ENCODE measurements around the gene PPP1R3E. TPM values are rescaled to one million over a fixed set of nuclear protein-coding genes. Genes with fewer than 3 reads are reported as not detected.
A peak's percentile ranks its signal among the peaks of the same experiment; 100 is the strongest.
"Not testable (repeated sequence)": the region's sequence is repeated elsewhere in the genome, so short reads cannot be mapped to it uniquely, and the experiment has no call there.

PPP1R3E gene
- total RNA-seq, 2 donors from 2014 or later: 8.5 to 9.1 TPM

DNA sequence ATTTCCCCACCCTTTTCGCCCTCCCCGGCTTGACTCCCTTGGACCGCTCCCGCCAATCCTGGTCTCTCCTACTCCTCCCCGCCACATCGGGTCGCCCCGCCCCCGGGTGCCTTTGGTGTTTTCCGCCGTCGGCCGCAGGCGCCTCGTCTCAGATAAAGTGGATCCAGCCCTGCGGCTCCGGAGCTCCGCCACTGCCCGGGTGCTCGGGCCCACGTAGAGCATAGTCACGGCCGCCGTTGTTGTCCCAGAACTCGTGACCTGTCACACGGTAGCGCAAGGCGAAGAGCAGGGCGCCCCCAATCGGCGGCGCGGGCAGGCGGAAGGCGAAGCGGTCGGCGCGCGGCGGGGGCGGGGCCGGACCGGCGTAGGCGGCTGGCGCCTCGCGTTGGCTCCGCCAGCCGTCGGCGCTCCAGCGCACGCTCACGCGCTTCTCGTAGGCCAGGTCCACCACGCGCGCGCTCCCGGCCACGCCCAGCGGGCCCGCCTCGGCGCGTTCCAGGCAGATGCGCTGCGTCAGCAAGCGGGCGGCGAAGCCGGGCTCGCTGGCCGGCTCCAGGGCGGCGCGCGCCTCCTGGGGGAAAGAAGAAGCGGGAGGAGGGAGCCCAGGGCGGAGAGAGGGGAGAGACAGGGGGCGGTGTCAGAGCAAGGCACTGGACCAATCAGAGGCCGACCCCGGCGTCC, 1.2 kb downstream of the PPP1R3E start:
- intact Hi-C loops (cut with DNase I): no loop called here
- DNase-seq (ENCODE audit: low spot score): peak; percentile 99

DNA sequence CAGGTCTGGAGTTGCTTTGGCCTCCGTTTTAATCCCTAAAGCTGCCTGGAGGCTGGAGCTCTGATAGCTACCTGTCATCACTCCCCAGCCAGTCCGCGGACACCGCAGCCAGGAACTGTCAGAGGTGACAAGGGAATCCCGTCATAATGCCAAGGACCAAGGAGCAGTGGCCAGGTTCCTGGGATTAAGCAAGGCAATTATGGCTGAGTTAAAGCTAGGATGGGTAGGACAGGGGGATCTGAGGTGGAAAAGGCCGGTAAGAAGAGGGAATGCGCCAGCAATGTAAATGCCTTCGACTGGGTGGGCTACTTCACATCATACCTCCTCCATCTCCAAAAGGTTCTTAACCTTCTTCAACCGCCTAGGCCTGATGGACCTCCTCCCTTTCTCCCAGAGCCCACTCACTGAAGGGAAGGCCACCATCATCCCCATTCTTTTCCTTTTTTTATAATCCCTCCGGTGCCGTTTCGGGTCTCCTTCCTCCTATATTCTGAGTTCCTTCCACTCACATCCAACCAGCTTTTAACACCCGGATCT, 1.9 kb downstream of the PPP1R3E start:
- peak; percentile 84 for DNase-seq (ENCODE audit: low spot score)
- intact Hi-C loops (cut with DNase I): no loop called here

DNA sequence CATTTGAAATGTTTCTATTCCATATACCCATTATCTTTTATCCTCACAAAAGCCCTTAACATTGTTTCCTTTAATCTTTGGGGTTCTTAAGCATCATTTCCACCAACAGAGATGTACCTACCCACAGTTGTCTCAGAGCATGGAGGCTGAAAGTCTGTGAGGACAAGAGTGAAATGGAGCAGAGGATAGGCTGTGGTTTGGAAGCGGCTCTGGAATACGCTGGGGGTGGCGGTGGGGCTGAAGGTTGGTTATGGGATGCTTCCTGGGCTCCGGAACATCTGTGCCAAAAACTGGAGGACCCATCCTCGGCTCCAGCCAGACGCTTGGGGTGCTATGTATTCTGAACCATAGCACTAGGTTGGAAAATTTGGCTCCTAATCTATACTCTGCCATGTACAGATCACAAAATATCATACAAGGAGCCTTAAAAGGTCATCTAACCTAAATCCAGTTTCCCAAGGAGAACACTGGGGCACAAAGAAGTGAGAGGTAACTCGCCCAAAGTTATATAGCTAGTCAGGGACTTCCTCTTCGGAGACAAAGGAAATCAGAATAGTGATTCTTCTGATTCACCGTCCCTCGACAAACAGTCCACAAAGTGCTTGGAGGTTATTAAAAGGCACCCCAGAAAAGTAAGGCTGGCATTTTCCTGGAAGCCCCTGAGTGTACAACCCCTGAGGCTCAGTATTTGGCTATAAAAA, 2.5 kb downstream of the PPP1R3E start:
- peak; percentile 80 for DNase-seq (ENCODE audit: low spot score)
- intact Hi-C loops (cut with DNase I): no loop called here

DNA sequence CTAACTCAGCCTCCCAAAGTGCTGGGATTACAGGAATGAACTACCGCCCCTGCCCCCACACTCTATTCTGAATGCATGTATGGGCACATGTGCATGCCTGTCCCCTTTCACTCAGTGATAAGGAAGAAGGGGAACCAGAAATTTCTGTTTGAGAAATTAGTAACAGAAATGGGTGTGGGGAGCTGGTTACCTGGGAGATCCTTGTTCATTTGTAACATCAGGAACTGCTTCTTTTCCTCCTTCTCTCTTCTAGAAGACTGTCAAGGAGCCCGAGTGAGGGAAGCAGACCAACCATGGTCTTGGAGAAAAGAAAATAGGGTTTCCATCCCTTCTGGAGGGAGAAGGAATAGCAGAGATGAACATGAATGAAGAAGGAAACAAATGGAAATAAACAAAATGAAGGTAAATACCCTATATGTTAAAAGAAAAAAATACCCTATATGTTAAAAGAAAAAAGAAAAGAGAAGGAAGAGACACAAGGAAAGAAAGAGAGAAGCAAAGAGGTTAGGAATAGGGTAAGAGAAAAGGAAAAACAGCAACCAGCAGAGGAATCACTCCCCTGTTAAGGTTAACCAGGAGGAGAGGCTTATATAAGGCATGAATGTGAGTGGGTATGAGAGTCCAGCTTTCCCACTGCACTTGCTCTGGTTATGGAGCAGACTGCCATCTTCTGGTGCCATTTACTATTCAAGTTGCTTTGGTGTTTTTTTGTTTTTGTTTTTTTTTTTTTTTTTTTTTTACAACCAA, 3.3 kb downstream of the PPP1R3E start:
- no peak for DNase-seq (ENCODE audit: low spot score)
- intact Hi-C loops (cut with DNase I): no loop called here

DNA sequence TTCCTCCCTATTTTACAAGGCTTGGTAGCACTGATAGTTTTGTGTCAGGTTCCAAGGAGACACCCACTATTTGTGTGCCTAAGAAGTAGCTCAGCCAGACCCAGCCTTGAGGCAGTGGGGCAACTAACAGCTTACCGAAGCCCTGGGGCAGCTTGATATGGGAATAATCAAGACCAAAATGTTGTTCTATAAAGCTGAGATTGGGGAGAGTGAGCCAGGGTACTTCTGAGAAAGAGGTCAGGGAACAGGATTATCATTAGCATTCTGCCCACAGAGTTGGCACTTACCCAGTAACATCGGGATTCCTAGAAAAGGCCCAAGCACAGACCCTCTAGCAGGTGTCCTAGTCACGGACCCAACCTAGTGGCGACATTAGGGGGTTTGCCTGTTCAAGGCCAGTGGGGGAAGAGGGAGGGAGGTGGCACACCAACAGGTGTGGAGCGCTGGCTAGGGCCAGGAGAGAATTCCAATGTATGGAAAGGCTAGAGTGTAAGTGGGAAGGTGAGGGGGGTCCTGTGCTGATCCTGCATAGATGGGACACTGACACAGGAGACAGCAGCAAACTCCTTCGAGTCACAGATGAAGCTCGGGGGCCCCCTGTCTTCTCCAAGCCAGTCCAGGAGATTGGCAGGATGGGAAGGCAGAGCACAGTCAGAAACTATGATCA, 4.9 kb downstream of the PPP1R3E start:
- intact Hi-C loops (cut with DNase I): no loop called here
- DNase-seq (ENCODE audit: low spot score): no peak

DNA sequence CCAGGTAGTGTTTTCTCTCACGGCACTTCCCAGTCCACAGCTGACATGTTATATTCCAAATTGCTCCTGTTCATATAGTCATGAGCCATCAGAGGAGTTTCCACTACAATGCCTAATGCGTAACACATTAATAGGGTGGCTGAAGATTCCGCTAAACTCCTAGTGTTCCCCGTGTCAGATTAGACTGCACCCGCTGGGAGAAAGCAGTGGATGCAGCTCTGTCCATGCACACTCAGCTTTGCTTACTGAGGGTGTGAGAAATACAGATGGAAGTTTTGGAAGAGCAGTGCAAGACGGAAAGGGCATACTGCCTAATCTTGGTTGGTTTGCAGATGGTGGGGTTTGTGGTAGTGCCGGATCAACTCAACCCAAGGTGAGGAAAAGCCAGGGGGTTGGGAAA, 5.6 kb downstream of the PPP1R3E start:
- DNase-seq (ENCODE audit: low spot score): no peak
- intact Hi-C loops (cut with DNase I): no loop called here

DNA sequence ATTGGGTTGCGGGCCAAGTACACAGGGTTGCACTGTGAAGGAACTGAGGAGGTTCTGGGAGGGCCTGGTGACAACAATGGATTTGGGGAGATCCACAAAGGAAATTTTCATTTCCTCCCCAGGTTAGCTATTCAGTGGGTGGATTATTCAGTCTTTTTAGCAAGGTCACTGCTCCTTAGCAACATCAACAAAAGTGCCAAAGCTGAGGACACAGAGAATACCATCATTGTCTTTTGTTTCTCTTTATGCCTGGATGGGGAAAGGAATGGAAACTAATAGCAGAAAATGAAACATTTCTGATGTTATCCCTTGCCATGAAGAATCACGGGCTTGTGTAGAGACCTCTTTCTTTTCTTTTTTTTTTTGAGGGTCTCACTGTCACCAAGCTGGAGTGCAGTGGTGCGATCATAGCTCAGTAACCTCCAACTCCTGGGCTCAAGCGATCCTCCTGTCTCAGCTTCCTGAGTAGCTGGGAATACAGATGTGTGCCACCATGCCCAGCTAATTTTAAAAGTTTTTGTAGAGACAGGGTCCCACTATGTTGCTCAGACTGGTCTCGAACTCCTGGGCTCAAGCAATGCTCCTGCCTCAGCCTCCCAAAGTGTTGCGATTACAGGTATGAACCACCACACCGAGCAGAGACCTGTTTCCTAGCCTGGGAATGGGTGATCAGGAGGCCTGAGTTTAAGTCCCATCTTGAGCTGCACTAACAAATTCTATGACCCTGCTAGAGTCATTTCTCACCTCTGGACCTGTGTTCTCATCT, 6.5 kb downstream of the PPP1R3E start:
- intact Hi-C loops (cut with DNase I): no loop called here

DNA sequence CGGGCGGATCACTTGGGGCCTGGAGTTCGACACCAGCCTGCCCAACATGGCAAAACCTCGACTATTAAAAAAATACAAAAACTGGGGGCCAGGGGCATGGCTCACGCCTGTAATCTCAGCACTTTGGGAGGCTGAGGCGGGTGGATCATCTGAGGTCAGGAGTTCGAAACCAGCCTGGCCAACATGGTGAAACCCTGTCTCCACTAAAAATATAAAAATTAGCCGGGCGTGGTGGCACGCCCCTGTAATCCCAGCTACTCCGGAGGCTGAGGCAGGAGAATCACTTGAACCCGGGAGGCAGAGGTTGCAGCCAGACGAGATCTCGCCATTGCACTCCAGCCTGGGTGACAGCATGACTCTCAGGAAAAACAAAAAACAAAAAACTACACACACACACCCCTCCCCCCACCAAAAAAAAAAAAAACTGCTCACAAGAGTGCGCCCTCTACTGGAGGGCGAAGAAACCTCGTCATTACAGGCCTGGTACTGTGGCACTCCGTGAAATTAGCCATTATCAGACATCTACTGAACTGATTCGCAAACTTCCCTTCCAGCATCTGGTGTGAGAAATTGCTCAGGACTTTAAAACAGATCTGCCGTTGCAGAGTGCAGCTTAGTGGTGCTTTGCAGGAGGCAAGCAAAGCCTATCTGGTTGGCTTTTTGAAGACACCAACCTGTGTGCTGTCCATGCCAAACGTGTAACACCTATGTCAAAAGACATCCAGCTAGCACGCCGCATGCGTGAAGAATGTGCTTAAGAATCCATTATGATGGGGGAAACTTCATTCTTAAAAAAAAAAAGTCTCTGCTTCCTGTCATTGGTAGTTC, 7.7 kb downstream of the PPP1R3E start:
- DNase-seq (ENCODE audit: low spot score): peak; percentile 69
- intact Hi-C loops (cut with DNase I): no loop called here

More for the DNA sequence above, 6.5 kb downstream of the PPP1R3E start:
- no peak for DNase-seq (ENCODE audit: low spot score)

DNA sequence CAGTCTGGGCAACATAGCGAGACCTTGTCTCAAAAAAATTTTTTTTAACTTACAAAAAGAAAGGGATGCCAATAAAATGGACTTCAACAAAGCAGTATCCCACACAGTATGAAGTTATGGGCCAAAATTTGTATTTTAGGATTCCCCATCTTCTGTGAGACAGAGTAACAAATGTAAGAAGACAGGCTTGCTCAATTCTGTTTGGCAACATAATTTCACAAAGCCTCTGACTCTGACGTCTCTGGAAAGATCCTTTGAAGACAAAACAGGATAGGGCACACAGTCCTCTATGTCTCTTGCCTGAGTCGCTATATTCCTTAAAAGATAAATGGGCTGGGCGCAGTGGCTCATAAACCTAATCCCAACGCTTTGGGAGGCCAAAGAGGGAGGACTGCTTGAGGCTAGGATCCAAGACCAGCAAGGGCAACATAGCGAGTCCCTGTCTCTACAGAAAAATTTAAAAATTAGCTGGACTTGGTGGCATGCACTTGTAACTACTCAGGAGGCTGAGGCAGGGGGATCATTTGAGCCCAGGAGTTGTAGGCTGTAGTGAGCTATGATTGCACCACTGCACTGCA, 15.7 kb downstream of the PPP1R3E start:
- intact Hi-C loops (cut with DNase I): no loop called here
- DNase-seq (ENCODE audit: low spot score): peak; percentile 64

DNA sequence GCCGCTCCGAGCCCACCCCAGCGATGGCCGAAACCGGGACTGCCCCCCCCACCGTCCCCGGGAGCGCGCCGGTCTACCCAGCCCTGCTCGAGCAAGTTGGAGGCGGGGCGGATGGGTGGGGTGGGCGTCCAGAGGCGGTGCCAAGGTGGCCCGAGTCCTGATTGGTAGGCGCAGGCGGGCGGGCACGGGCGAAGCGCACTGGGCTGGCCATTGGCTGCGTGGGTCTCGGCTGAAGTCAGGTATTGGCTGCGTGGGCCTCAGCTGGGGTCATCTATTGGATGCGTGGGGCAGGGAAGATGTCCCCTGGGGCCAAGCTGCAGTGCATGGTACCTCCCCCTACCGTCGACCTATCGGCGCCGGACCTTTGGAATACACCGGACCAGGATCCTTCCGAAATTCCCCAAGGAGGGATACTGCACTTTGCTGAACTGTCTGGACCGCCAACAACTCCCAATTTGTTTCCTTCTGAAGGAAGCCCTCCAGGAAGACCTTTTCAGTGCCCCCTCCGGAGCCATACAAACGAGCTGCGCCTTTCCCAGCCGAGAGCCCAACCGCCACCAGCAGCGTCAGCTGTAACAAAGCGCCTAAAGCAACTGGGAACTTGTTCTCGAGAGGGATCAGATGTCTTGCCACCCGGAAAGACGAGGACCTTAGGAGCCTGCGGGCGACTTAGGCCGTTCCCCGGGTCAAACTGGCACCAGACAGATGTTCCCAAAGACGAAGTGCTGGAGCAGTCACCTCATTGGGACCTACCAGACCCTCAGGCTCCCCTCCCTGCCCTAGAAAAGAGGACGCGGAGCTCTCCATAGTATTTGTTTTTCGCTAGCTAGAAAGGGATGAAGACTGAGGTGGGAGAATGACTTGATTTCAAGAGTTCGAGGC, 16.4 kb downstream of the PPP1R3E start, which contains the start of gene HOMEZ:
HOMEZ (minus strand) TSS at position 113 of the 882 bp plus-strand sequence. CDS start 180 bp downstream, outside the sequence.
- peak; percentile 100 for DNase-seq (ENCODE audit: low spot score)
- intact Hi-C loops (cut with DNase I): no loop called here

DNA sequence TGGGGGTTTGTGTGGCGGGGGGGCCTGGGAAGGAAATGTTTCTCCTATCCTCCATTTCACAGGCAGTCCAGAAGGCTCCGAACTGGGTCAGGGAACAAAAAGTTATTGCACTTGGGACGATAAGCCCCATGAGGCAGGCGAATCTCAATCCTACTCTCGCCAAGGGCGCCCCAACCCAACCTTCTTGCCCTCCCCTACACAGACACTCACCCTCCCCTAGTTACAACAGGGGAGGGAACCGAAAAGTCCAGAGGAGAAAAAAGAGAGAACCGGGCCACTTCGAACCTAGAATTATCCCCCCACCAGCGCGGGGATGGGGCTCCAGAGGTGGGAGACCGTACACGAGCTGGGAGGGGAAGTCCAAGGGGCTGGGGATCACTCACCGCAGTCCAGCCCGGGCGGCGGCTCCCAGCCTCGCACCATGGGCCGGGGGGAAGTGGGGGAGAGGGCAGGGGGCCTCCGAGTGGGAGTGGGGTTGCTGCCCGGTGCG, 17.1 kb downstream of the PPP1R3E start:
- DNase-seq (ENCODE audit: low spot score): no peak
- intact Hi-C loops (cut with DNase I): no loop called here

DNA sequence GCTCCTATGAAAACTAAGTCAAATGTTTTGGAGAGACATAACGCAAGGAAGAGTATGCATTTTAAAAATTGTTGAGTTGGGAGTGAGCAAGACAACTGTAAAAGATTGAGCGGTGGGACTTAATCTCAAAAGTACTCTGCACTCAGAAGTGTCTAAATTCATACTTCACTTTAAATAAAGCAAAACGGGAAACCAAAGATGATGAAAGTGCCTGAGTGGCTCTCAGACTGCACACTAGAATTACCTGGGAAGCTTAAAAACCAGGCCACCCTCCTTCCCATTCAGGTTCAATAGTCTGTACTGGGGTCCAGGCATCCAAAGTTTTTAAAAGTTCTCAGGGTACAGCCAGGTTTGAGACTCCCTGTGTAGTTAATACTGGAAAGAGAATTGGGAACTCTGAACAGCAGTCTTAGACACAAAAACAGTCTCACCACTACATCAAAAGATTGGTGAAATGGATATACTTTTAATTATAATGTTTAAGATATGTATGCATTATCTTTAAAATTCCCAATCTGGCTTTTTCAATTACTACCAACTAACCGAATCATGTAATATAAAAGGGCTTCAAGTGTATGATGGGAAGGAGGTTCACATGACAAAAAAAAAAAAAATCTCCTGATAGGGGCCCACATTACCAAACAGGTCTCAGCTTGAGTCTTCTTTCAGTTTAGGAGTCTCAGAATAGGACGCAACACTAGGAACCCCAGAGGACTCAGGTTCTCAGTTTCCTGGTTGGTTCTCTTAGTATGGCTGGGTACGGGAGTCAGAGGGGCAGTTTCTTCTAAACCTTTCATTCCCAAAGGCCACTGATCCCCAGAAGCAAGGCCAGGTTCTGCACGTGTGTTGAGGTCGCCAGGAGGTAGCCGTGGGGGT, 17.8 kb downstream of the PPP1R3E start:
- intact Hi-C loops (cut with DNase I): no loop called here
- DNase-seq (ENCODE audit: low spot score): no peak

DNA sequence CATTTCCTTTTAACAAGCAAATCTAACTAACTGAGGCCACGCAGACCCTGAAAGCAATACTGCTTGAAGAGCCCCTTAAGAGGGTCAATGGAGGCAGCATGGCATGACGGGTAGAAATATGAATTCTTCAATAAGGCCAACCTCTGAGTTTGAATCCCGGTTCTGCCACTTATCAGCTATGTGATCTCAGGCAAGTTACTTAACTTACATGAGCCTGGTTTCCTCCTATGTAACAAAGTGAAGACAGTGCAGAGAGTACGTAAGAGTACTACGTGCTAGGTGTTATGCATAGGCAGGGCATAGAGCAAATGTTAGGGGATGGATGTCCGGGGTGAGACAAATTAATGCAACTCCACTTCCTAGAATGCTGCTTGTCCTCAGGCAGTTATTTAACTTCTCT, 21.4 kb downstream of the PPP1R3E start:
- intact Hi-C loops (cut with DNase I): no loop called here
- DNase-seq (ENCODE audit: low spot score): no peak

DNA sequence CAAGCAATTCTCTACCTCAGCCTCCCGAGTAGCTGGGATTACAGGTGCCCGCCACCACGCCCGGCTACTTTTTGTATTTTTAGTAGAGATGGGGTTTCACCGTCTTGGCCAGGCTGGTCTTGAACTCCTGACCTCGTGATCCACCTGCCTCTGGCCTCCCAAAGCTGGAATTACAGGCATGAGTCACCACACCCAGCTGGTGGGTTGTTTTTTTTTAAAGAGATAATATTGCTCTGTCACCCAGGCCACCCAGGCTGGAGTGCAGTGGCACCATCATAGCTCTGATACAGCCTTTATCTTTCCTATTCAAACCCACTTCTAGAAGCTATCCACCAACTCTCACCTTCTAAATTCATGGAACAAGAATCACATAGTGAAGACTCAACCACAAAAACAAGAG, 24.7 kb downstream of the PPP1R3E start:
- DNase-seq (ENCODE audit: low spot score); intact Hi-C loops (cut with DNase I): not testable (repeated sequence)

DNA sequence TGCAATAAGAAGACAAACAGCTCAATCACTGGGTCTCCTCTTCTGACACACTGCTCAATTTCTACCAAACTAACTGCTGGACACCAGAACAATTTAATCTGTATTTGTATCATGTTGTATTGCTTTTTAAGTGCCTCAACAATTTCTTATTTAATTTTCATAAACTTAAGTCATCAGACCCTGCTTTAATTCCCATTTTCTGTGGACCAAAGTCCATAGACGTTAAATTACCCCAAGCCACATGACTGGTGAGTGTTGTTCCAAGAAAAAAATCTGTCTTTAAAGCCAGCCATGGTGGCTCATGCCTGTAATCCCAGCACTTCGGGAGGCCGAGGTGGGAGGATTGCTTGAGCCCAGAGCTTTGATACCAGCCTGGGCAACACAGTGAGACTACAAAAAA, 25.5 kb downstream of the PPP1R3E start:
- DNase-seq (ENCODE audit: low spot score): no peak

DNA sequence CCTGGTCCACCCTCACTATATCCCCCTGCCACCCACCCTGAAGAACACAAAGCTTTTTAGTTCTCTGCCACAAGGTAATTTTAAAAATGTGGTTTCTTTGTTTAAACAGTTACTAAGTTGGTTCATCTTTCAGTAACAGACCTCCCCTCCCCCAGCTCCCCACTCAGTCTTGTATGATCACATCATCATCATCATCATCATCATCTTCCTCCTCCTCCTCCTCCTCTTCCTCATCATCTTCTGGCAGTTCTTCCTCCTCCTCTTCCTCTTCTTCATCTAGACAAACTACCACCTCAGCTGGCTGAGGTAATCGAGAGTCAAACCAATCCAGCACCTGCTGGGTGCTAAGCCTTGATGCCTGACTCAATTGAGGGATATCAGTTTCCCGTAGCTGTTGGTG, 27.2 kb downstream of the PPP1R3E start:
- intact Hi-C loops (cut with DNase I): no loop called here
- no peak for DNase-seq (ENCODE audit: low spot score)

More for the DNA sequence above, 25.5 kb downstream of the PPP1R3E start:
- intact Hi-C loops (cut with DNase I): no loop called here

Measured in posterior vena cava (tissue), 2 donors.